Kidney tubule cell (primary cell): Measurements from ENCODE around the gene RFTN1.
"Not testable (repeated sequence)": the region's sequence is repeated elsewhere in the genome, so short reads cannot be mapped to it uniquely, and the experiment has no call there.

Experiments
- DNase-seq: peaks from one replicate; pipeline ENCODE4 v3.0.0-alpha.2; 2018; ENCODE audit warnings: low spot score

RFTN1 gene

GRCh38 chr3:16325850-16326249 lies 187.6 kb downstream of the RFTN1 start:
- no peak for DNase-seq

- no peak for DNase-seq
Measured at GRCh38 chr3:16323737-16324136, 189.8 kb downstream of the RFTN1 start.

GRCh38 chr3:16322189-16322588 lies 191.3 kb downstream of the RFTN1 start:
- DNase-seq = peak; percentile 77

- DNase-seq = no peak
Measured at GRCh38 chr3:16320711-16321110, 192.8 kb downstream of the RFTN1 start.

GRCh38 chr3:16319723-16320122 lies 193.8 kb downstream of the RFTN1 start:
- DNase-seq = no peak

- no peak for DNase-seq
Measured at GRCh38 chr3:16319307-16319706, 194.2 kb downstream of the RFTN1 start.

GRCh38 chr3:16318176-16318575 lies 195.3 kb downstream of the RFTN1 start:
- DNase-seq = no peak

- DNase-seq = no peak
Measured at GRCh38 chr3:16317561-16317945, 195.9 kb downstream of the RFTN1 start.

- no peak for DNase-seq
Measured at GRCh38 chr3:16316847-16317560, 196.5 kb downstream of the RFTN1 start.

GRCh38 chr3:16316396-16316795 lies 197.1 kb downstream of the RFTN1 start:
- DNase-seq = no peak

- DNase-seq = no peak
Measured at GRCh38 chr3:16315623-16316022, 197.9 kb downstream of the RFTN1 start.

- DNase-seq = no peak
Measured at GRCh38 chr3:16313886-16314645, 199.4 kb downstream of the RFTN1 start.

GRCh38 chr3:16311960-16312451 lies 201.5 kb downstream of the RFTN1 start:
- DNase-seq = no peak

GRCh38 chr3:16310486-16310885 lies 203.0 kb downstream of the RFTN1 start:
- DNase-seq = not testable (repeated sequence)

- peak; percentile 54 for DNase-seq
Measured at GRCh38 chr3:16309558-16309957, 203.9 kb downstream of the RFTN1 start.

GRCh38 chr3:16308727-16309126 lies 204.8 kb downstream of the RFTN1 start:
- DNase-seq = no peak

- no peak for DNase-seq
Measured at GRCh38 chr3:16307832-16308531, 205.5 kb downstream of the RFTN1 start.

- no peak for DNase-seq
Measured at GRCh38 chr3:16305111-16305541, 208.4 kb downstream of the RFTN1 start.

- no peak for DNase-seq
Measured at GRCh38 chr3:16304061-16305010, 209.2 kb downstream of the RFTN1 start.

GRCh38 chr3:16303037-16303575 lies 210.4 kb downstream of the RFTN1 start:
- no peak for DNase-seq

GRCh38 chr3:16302082-16302631 lies 211.3 kb downstream of the RFTN1 start:
- no peak for DNase-seq
